Sigmoid colon (tissue), 7 donors: Measurements from ENCODE around the gene FRAT2. TPM values are rescaled to one million over a fixed set of nuclear protein-coding genes. Genes with fewer than 3 reads are reported as not detected.
A peak's percentile ranks its signal among the peaks of the same experiment; 100 is the strongest.

ENCODE experiments used
- DNase-seq: peaks from one replicate; pipeline ENCODE4 v3.0.0-alpha.2; 2019
- H3K27ac ChIP-seq, 4 donors: fragments of 200-600 bp; sonication (generic); one replicate each; pipeline ENCODE4 v1.5.1; 2016 to 2019; ENCODE audit warnings: mild to moderate bottlenecking in 1 of 4
- H3K27me3 ChIP-seq, 3 donors: fragments of 200-600 bp; sonication (generic); one replicate each; pipeline ENCODE4 v1.5.1; 2019; ENCODE audit warnings: mild to moderate bottlenecking in 1 of 3
- H3K36me3 ChIP-seq, 4 donors: fragments of 200-600 bp; sonication (generic); one replicate each; pipeline ENCODE4 v1.5.1; 2016 to 2019
- H3K4me1 ChIP-seq, 4 donors: fragments of 200-600 bp; sonication (generic); one replicate each; pipeline ENCODE4 v1.5.1; 2017 to 2019
- H3K4me3 ChIP-seq, 4 donors: fragments of 200-600 bp; sonication (generic); one replicate each; pipeline ENCODE4 v1.5.1; 2017 to 2019; ENCODE audit warnings: mild to moderate bottlenecking in 2 of 4, moderate library complexity in 1 of 4
- H3K9me3 ChIP-seq, 4 donors: fragments of 200-600 bp in 3 of 4; sonication (generic) in 3 of 4; one replicate each; pipeline versions ENCODE4 v1.5.1 to v1.6.1; 2013 to 2019
- EP300 ChIP-seq, 4 donors: sonication (generic); formaldehyde crosslinking; IDR thresholded peaks; one replicate each; pipeline ENCODE4 v1.6.1; 2017; ENCODE audit warnings: antibody characterized with exemption in 4 of 4
- POLR2A ChIP-seq, 2 donors: fragments of 450-650 bp; IDR thresholded peaks; one replicate each; pipeline ENCODE4 v1.6.1; 2016; ENCODE audit warnings: antibody characterized with exemption in 2 of 2, mild to moderate bottlenecking in 2 of 2, moderate library complexity in 2 of 2
- POLR2AphosphoS5 ChIP-seq, 4 donors: sonication (generic); formaldehyde crosslinking; IDR thresholded peaks; one replicate each; pipeline ENCODE4 v1.6.1; 2017; ENCODE audit warnings: antibody characterized with exemption in 4 of 4
- WGBS, 2 donors: extraction: QIAGEN DNeasy Blood & Tissue Kit; methylation state at CpG; one replicate each; pipeline ENCODE4 v1.1.7; 2013; 5-methylcytosine and 5-hydroxymethylcytosine counted together
- intact Hi-C: fragments of 100-400 bp; cut with DNase I; formaldehyde crosslinking; loops from one replicate; pipeline ENCODE4 v1.15.1; 2023
- polyA plus RNA-seq, 3 donors: library from polyadenylated mRNA; stranded (reverse); fragments of 200-250 nt; gene quantifications; one replicate each; pipeline ENCODE4 v1.2.3, GENCODE V29; 2013
- total RNA-seq, 4 donors: library from RNA; depleted of rRNA; stranded (reverse); fragments of >200 nt; gene quantifications; one replicate each; pipeline ENCODE4 v1.1.0, GENCODE V29; 2016
- TF ChIP-seq, protein P1 (sequence below), 4 experiments: fragments of 450-650 bp in 3 of 4; fragments of 200-600 bp in 1 of 4; IDR thresholded peaks; one replicate each; pipeline ENCODE4 v1.5.1; 2016 to 2019; ENCODE audit warnings: antibody characterized with exemption in 4 of 4, mild to moderate bottlenecking in 3 of 4, moderate library complexity in 2 of 4
- donor health status: healthy with polysubstance abuse.
- donor health status: Bipolar disorder and iron deficiency.
- donor health status: healthy.

The FRAT2 gene
- total and polyA plus RNA-seq, 7 donors: 11.9 to 31.0 (median 18.9) TPM

DNA sequence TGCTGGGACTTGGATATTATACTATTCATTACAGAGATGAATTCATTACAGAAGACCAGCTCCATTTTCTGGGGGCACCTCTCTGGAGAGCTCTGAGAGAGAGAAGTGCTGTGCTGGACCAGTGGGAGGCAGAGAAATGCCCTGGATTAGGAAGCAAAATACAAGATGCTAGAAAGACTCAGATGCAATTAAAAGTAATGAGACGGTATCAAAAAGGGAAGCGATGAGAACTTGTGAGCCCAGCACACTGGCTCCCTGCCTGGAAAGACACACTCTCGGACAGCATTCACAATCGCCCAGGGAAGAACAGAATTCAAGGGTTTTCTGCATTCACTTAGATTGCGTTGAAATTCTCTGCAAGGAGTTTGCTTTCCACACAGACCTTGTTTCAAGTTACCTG, 3.5 kb upstream of the FRAT2 start:
- Histone ChIP-seq H3K4me3 (no peak overlapping the region), H3K9me3 (no peaks in the 10 kb centered on the region), H3K4me1 (peaks cover 0 to 26% (median 17%) of the 10 kb centered on the region in 4 donors), H3K27ac (peak overlapping the region in 1 of 4 donors; percentile 34), H3K36me3 (no peaks in the 10 kb centered on the region), H3K27me3 (no peaks in the 10 kb centered on the region)
- no peak for DNase-seq
- TF ChIP-seq POLR2AphosphoS5 (IDR thresholded peaks at IDR 0.05): no peak
- TF ChIP-seq EP300 (IDR thresholded peaks at IDR 0.05): no peak
- no peak for TF ChIP-seq POLR2A (IDR thresholded peaks at IDR 0.05)
- TF ChIP-seq, protein P1, sequence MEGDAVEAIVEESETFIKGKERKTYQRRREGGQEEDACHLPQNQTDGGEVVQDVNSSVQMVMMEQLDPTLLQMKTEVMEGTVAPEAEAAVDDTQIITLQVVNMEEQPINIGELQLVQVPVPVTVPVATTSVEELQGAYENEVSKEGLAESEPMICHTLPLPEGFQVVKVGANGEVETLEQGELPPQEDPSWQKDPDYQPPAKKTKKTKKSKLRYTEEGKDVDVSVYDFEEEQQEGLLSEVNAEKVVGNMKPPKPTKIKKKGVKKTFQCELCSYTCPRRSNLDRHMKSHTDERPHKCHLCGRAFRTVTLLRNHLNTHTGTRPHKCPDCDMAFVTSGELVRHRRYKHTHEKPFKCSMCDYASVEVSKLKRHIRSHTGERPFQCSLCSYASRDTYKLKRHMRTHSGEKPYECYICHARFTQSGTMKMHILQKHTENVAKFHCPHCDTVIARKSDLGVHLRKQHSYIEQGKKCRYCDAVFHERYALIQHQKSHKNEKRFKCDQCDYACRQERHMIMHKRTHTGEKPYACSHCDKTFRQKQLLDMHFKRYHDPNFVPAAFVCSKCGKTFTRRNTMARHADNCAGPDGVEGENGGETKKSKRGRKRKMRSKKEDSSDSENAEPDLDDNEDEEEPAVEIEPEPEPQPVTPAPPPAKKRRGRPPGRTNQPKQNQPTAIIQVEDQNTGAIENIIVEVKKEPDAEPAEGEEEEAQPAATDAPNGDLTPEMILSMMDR (IDR thresholded peaks at IDR 0.05): no peak
- 78 to 80% methylated on average over 5 of the region's 5 CpGs for WGBS, 2 donors
- intact Hi-C loops: no loop called here

DNA sequence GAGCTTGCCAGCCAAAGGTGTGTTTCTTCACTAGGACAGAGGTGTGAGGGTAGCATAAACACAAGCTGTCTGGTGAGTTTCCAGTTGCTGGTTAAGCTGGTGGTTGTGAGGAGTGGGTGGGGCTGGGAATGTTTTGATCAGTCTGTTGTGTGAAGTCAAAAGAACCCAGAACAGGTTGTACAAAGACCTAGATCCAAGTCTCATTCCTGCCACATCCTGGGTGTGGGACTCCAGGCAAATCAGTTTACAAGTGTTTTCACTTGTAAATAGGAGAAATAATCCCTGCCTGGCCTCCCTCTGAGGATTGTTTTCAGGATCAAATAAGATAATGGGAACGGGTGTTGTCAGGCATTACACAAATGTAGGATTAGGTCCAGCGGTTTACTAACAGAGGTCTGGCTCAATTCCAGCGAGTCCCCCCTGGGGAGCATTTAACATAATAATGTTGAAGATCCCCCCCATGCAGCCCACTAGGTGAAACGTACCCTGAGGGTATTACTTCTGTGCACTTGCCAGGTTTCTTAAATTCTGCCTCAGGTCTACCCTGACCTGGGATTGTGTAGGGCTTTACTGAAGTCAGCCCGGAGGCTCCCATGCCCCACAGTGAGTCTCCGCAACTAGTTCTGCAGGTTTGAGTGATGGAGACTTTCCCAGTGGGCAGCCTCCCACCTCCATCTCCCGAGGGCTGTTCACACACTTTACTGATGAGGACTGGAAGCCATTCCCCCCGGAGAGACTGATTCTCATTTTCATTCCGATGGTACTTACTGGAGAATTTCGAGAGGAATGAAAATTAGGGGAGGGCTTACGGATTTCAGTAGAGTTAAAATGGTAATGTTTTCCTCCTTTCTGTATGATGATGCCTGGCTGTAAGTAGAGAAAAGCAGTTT, 2.7 kb upstream of the FRAT2 start:
- DNase-seq: no peak
- Histone ChIP-seq H3K9me3 (no peaks in the 10 kb centered on the region), H3K36me3 (no peaks in the 10 kb centered on the region), H3K4me3 (no peak overlapping the region), H3K27ac (peak overlapping the region in 3 of 4 donors; percentile 2 to 34 (median 32)), H3K27me3 (no peaks in the 10 kb centered on the region), H3K4me1 (peaks cover 0 to 32% (median 23%) of the 10 kb centered on the region in 4 donors)
- TF ChIP-seq, protein P1 (IDR thresholded peaks at IDR 0.05): no peak
- TF ChIP-seq POLR2A (IDR thresholded peaks at IDR 0.05) (no peak), POLR2AphosphoS5 (IDR thresholded peaks at IDR 0.05) (no peak), EP300 (IDR thresholded peaks at IDR 0.05) (no peak)
- WGBS, 2 donors: 19 to 51% methylated on average over 11 of the region's 11 CpGs
- intact Hi-C loops: no loop called here

DNA sequence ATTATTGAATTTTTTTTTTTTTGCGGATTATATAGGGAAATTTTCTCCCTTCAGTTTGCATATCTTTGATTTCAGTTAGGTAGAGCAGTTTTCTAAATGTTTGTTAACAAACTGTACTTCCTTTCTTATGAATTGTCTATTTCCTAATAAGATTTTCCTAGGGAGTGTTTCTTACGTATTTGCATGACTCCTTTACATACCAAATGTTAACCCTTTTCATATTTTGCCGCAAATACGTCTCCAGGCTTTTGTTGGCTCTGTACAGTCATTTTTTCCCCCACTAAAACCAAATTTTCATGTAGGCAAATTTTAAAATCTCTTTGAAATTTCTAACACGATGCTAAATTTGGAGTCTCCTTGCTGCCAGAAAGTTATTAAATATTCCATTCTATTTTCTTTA, 1.9 kb upstream of the FRAT2 start:
- Histone ChIP-seq H3K4me1 (peaks cover 0 to 39% (median 31%) of the 10 kb centered on the region in 4 donors), H3K36me3 (no peaks in the 10 kb centered on the region), H3K9me3 (no peaks in the 10 kb centered on the region), H3K4me3 (no peak overlapping the region), H3K27me3 (no peaks in the 10 kb centered on the region), H3K27ac (peak overlapping the region in 1 of 4 donors; percentile 32)
- TF ChIP-seq EP300 (IDR thresholded peaks at IDR 0.05): no peak
- TF ChIP-seq, protein P1 (IDR thresholded peaks at IDR 0.05): no peak
- TF ChIP-seq POLR2AphosphoS5 (IDR thresholded peaks at IDR 0.05): no peak
- no peak for TF ChIP-seq POLR2A (IDR thresholded peaks at IDR 0.05)
- WGBS, 2 donors: 8 to 37% methylated on average over 5 of the region's 5 CpGs
- no peak for DNase-seq
- intact Hi-C loops: no loop called here

DNA sequence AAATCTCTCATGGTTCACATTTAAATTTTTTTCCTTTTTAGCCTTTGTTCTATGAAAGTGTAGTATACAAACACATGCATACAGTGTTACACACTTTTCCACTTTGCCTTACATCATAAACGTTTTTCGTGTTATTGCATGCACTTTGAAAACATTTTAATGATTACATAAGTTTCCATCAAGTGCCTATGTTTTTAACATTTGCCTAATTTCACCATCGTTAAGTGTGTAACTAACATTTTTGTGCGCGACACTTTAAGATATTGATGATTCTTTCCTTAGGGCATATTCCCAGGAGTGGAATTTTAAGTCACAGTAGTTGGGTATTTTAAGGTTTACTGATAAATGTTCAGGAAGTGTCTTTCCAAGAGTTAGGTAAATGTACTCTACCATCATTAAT, 1.5 kb upstream of the FRAT2 start:
- Histone ChIP-seq H3K27ac (no peak overlapping the region), H3K36me3 (no peaks in the 10 kb centered on the region), H3K4me3 (no peak overlapping the region), H3K27me3 (no peaks in the 10 kb centered on the region), H3K4me1 (peaks cover 0 to 44% (median 35%) of the 10 kb centered on the region in 4 donors), H3K9me3 (no peaks in the 10 kb centered on the region)
- intact Hi-C loops: no loop called here
- TF ChIP-seq EP300 (IDR thresholded peaks at IDR 0.05): no peak
- no peak for TF ChIP-seq POLR2AphosphoS5 (IDR thresholded peaks at IDR 0.05)
- no peak for TF ChIP-seq POLR2A (IDR thresholded peaks at IDR 0.05)
- TF ChIP-seq, protein P1 (IDR thresholded peaks at IDR 0.05): no peak
- 39 to 61% methylated on average over 5 of the region's 5 CpGs for WGBS, 2 donors
- no peak for DNase-seq
